ENCODE data around the gene P2RX5.

Gene P2RX5

DNA sequence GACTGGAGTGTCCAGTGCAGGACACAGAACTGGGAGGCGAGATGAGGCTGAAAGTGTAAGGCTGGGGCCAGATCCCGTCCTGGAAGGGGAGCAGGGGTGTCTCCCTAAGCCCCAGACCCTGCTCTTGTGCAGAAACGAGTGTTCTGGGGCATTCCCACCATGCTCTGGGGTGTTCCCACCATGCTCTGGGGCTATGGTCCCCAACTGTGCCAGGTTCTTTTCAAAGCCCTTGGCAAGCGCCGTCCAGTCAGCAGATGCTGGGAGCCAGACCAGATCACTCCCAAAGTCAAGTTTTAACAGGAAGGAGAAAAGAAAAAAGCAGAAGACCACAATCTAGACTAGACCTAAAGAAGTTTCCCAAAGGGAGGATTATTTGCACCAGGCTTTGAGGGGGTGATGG lies 30.1 kb downstream of the P2RX5 start (continued):
- TF ChIP-seq REPIN1 (tag by site-specific recombination; IDR thresholded peaks at IDR 0.05; ENCODE audit: low read depth) (no peak), ZNF624 (tag by site-specific recombination; IDR thresholded peaks at IDR 0.05) (no peak), ZXDB (tag by site-specific recombination; IDR thresholded peaks at IDR 0.05) (no peak), ZSCAN16 (tag by site-specific recombination; IDR thresholded peaks at IDR 0.05) (no peak)

DNA sequence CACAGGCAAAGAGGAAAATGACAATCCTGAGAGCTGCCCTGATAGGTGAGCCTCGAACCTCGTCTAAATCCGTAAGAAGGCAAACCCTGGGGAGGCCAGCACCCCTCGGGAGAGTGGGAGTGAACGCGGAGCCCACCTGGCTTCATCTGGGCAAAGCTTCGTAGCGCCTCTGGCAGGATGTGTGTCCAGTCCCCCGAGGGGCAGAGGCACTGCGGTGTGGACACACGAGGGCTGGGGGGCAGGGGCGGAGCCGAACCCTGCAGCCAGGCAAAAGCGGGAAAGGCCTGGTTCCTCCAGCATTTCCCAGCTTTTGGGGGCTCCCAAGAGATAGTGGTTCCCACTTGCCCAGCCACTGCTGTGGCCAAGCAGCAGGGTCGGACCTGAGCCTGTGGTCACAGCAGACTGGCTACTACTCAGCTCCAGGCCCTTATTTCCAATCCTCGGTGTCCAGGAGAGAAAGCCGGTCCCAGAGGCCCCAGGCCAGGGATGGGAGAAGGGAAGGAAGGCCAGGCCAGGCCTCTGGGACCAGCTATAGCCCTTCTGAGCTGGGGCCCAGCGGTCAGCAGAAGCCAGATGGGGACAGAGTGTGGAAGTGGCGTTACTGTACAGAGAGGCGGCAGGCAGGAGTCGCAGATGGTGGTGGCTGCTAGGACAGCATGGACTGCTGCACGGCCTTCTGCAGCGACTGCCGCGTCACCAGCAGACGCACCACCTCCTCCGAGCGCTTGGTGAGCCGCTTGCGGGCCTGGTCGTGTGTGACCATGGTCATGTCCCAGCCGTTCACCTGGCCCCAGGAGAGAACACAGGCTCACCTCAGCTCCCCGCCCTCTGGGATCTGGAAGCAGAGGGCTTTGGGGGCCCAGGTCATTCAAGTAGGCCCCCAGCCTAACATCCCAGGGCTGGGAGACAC lies 32.6 kb downstream of the P2RX5 start:
- Histone ChIP-seq H3K36me3 (ENCODE audit: control insufficient read depth in 2 of 2, insufficient read depth in 1 of 2, low read length in 2 of 2) (peaks cover 0 to 47% of the 10 kb centered on the region in 2 experiments; a peak in 1 of 3 replicates), H3K4me1 (ENCODE audit: control insufficient read depth, insufficient read depth, low read length) (0 out of 2 replicates have a peak, but pooled peaks cover 3% of the 10 kb centered on the region), H3K27ac (ENCODE audit: extremely low read depth, low read depth, low read length) (no peak overlapping the region), H3K9me3 (ENCODE audit: control insufficient read depth, insufficient read depth, low read depth, low read length) (no peaks in the 10 kb centered on the region), H3K4me3 (ENCODE audit: low read depth, low read length) (no peak overlapping the region)
- POLR2A ChIA-PET, result interaction anchor here (1.5 to 2.1 kb wide), 2 partner anchors 14 to 27 kb away, joined by 4 to 13 read pairs; partner anchors contain the start of genes CTNS and SHPK
- CTCF ChIA-PET, result interaction anchor here (1.4 kb wide), 1 partner anchor 16 kb away, joined by 4 read pairs; no protein-coding TSS in a partner anchor
- TF ChIP-seq ZNF600 (tag by site-specific recombination; IDR thresholded peaks at IDR 0.05) (no peak), GLI4 (tag by site-specific recombination; IDR thresholded peaks at IDR 0.05) (no peak), ZNF501 (tag by site-specific recombination; IDR thresholded peaks at IDR 0.05) (no peak), ZNF548 (tag by site-specific recombination; IDR thresholded peaks at IDR 0.05) (no peak), KLF7 (tag by site-specific recombination; IDR thresholded peaks at IDR 0.05; ENCODE audit: borderline replicate concordance) (no peak), ZNF529 (tag by site-specific recombination; IDR thresholded peaks at IDR 0.05; ENCODE audit: insufficient replicate concordance) (no peak), ZNF785 (tag by site-specific recombination; IDR thresholded peaks at IDR 0.05) (no peak), ZNF768 (tag by site-specific recombination; IDR thresholded peaks at IDR 0.05) (no peak), ZNF157 (tag by site-specific recombination; IDR thresholded peaks at IDR 0.05) (no peak), ZBTB7A (tag by site-specific recombination; IDR thresholded peaks at IDR 0.05; ENCODE audit: low read depth) (no peak), PRDM1 (tag by site-specific recombination; IDR thresholded peaks at IDR 0.05) (no peak), ZNF24 (tag by site-specific recombination; IDR thresholded peaks at IDR 0.05) (no peak), ZNF404 (tag by site-specific recombination; IDR thresholded peaks at IDR 0.05) (no peak), ZXDB (tag by site-specific recombination; IDR thresholded peaks at IDR 0.05) (no peak)
- TF ChIP-seq, protein P1, sequence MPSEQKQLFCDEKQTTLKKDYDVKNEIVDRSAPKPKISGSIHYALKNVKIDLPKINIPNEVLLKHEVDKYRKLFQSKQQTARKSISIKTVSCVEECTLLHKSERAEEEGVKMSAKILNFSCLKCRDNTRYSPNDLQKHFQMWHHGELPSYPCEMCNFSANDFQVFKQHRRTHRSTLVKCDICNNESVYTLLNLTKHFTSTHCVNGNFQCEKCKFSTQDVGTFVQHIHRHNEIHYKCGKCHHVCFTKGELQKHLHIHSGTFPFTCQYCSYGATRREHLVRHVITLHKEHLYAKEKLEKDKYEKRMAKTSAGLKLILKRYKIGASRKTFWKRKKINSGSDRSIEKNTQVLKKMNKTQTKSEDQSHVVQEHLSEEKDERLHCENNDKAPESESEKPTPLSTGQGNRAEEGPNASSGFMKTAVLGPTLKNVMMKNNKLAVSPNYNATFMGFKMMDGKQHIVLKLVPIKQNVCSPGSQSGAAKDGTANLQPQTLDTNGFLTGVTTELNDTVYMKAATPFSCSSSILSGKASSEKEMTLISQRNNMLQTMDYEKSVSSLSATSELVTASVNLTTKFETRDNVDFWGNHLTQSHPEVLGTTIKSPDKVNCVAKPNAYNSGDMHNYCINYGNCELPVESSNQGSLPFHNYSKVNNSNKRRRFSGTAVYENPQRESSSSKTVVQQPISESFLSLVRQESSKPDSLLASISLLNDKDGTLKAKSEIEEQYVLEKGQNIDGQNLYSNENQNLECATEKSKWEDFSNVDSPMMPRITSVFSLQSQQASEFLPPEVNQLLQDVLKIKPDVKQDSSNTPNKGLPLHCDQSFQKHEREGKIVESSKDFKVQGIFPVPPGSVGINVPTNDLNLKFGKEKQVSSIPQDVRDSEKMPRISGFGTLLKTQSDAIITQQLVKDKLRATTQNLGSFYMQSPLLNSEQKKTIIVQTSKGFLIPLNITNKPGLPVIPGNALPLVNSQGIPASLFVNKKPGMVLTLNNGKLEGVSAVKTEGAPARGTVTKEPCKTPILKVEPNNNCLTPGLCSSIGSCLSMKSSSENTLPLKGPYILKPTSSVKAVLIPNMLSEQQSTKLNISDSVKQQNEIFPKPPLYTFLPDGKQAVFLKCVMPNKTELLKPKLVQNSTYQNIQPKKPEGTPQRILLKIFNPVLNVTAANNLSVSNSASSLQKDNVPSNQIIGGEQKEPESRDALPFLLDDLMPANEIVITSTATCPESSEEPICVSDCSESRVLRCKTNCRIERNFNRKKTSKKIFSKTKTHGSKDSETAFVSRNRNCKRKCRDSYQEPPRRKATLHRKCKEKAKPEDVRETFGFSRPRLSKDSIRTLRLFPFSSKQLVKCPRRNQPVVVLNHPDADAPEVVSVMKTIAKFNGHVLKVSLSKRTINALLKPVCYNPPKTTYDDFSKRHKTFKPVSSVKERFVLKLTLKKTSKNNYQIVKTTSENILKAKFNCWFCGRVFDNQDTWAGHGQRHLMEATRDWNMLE (tag by site-specific recombination; conservative IDR thresholded peaks at IDR 0.05; ENCODE audit: low read depth), result no peak
- TF ChIP-seq, protein P2, sequence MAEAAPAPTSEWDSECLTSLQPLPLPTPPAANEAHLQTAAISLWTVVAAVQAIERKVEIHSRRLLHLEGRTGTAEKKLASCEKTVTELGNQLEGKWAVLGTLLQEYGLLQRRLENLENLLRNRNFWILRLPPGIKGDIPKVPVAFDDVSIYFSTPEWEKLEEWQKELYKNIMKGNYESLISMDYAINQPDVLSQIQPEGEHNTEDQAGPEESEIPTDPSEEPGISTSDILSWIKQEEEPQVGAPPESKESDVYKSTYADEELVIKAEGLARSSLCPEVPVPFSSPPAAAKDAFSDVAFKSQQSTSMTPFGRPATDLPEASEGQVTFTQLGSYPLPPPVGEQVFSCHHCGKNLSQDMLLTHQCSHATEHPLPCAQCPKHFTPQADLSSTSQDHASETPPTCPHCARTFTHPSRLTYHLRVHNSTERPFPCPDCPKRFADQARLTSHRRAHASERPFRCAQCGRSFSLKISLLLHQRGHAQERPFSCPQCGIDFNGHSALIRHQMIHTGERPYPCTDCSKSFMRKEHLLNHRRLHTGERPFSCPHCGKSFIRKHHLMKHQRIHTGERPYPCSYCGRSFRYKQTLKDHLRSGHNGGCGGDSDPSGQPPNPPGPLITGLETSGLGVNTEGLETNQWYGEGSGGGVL (tag by site-specific recombination; IDR thresholded peaks at IDR 0.05), result no peak

Measured in HEK293 (cell line).